VCaP (cell line): ENCODE results near the gene ALPG.
"Not testable (repeated sequence)": the region's sequence is repeated elsewhere in the genome, so short reads cannot be mapped to it uniquely, and the experiment has no call there.

Experiments used
- H3K27ac ChIP-seq: fragments of 450-650 bp; 2 replicates; pipeline ENCODE4 v1.5.1; 2017
- CTCF ChIP-seq: fragments of 450-650 bp; conservative IDR thresholded peaks from 2 replicates; pipeline ENCODE4 v1.5.1; 2017; ENCODE audit warnings: mild to moderate bottlenecking, moderate library complexity

Gene ALPG

GRCh38 chr2:232406556-232407310 lies at the start of gene ALPG:
TSS of gene ALPG (plus strand) at chr2:232406844. CDS start at chr2:232406895, 51 bp downstream.
- no peak for TF ChIP-seq CTCF
- H3K27ac ChIP-seq: no peak within 1 kb of the TSS

GRCh38 chr2:232361646-232362045 lies 45.0 kb upstream of the ALPG start:
- H3K27ac ChIP-seq: no peak overlapping the region
- no peak for TF ChIP-seq CTCF

GRCh38 chr2:232362174-232362900 lies 44.3 kb upstream of the ALPG start:
- no peak for TF ChIP-seq CTCF
- no peak overlapping the region for H3K27ac ChIP-seq

- H3K27ac ChIP-seq: not testable (repeated sequence)
Observed at GRCh38 chr2:232363064-232363783, 43.4 kb upstream of the ALPG start.

- no peak overlapping the region for H3K27ac ChIP-seq
- no peak for TF ChIP-seq CTCF
Observed at GRCh38 chr2:232363784-232364615, 42.6 kb upstream of the ALPG start.

GRCh38 chr2:232364806-232365594 lies 41.6 kb upstream of the ALPG start:
- not testable (repeated sequence) for H3K27ac ChIP-seq

- TF ChIP-seq CTCF: peak; percentile 72
- no peak overlapping the region for H3K27ac ChIP-seq
Observed at GRCh38 chr2:232365621-232366321, 40.9 kb upstream of the ALPG start.

- not testable (repeated sequence) for H3K27ac ChIP-seq
Observed at GRCh38 chr2:232366461-232366860, 40.2 kb upstream of the ALPG start.
